ENCODE results near the gene WNT4. TPM values are rescaled to one million over a fixed set of nuclear protein-coding genes. Genes with fewer than 3 reads are reported as not detected.

The WNT4 gene
- total RNA-seq, 5 donors from 2014 or later (not counting 1 experiment from before 2014, with no cell fraction given), result not detected

- Histone ChIP-seq H3K4me1 (ENCODE audit: control insufficient read depth in 1 of 2, extremely low read depth in 1 of 2, insufficient read depth in 2 of 2, low read length in 2 of 2) (peaks cover 30 to 54% of the 10 kb centered on the region in 2 experiments), H3K4me3 (ENCODE audit: control insufficient read depth in 1 of 2, extremely low read depth in 1 of 2, low read length in 1 of 2) (no peak overlapping the region), H3K36me3 (ENCODE audit: control insufficient read depth in 2 of 2, extremely low read depth in 1 of 2, insufficient read depth in 1 of 2, low read length in 1 of 2) (peaks cover 9 to 36% of the 10 kb centered on the region in 2 donors), H3K27me3 (replicated peaks in 1 of 2; ENCODE audit: control insufficient read depth in 2 of 2, extremely low read depth in 1 of 2, insufficient read depth in 2 of 2, low read length in 1 of 2) (no peaks in the 10 kb centered on the region), H3K9me3 (no peaks in the 10 kb centered on the region), H3K27ac (ENCODE audit: low read length) (no peak overlapping the region)
- Mint-ChIP-seq H3K27ac (peak overlapping the region in 1 of 2 donors; percentile 39), H3K4me3 (no peak overlapping the region), H3K4me1 (peaks cover 88 to 93% (median 92%) of the 10 kb centered on the region in 3 donors), H3K27me3 (no peaks in the 10 kb centered on the region), H3K36me3 (peaks cover 38% of the 10 kb centered on the region), H3K9me3 (no peaks in the 10 kb centered on the region)
- ATAC-seq (replicated peaks in 1 of 4), result no peak
- CTCF ChIA-PET, result no interaction called here
- no peak for DNase-seq
- POLR2A ChIA-PET, result no interaction called here
- WGBS (ENCODE audit: insufficient coverage), result 100% methylated on average over 2 of the region's 8 CpGs
These were observed 40.9 kb downstream of the WNT4 start for GRCh38 chr1:22101995-22102394.

- Mint-ChIP-seq H3K27ac (peak overlapping the region; percentile 40 to 85), H3K4me3 (no peak overlapping the region), H3K9me3 (no peaks in the 10 kb centered on the region), H3K36me3 (peaks cover 40% of the 10 kb centered on the region), H3K27me3 (no peaks in the 10 kb centered on the region), H3K4me1 (peaks cover 80 to 91% (median 91%) of the 10 kb centered on the region in 3 donors)
- ATAC-seq (replicated peaks in 1 of 4) (no peak), DNase-seq (no peak)
- no peak overlapping the region for H3K4me3 ChIP-seq (ENCODE audit: control insufficient read depth in 1 of 2, extremely low read depth in 1 of 2, low read length in 1 of 2)
- H3K4me1 ChIP-seq (ENCODE audit: control insufficient read depth in 1 of 2, extremely low read depth in 1 of 2, insufficient read depth in 2 of 2, low read length in 2 of 2), result peaks cover 25 to 51% of the 10 kb centered on the region in 2 experiments
- H3K27me3 ChIP-seq (replicated peaks in 1 of 2; ENCODE audit: control insufficient read depth in 2 of 2, extremely low read depth in 1 of 2, insufficient read depth in 2 of 2, low read length in 1 of 2), result no peaks in the 10 kb centered on the region
- ChIA-PET POLR2A (no interaction called here), CTCF (interaction anchor here in 1 of 2 donors (0.7 to 1.3 kb wide), 2 partner anchors 82 to 440 kb away, joined by 3 to 4 read pairs; no protein-coding TSS in a partner anchor)
- no peaks in the 10 kb centered on the region for H3K9me3 ChIP-seq
- H3K27ac ChIP-seq (ENCODE audit: low read length), result no peak overlapping the region
- no CpG with 5 or more reads among the region's 1 CpG for WGBS (ENCODE audit: insufficient coverage)
- peaks cover 2 to 37% of the 10 kb centered on the region in 2 donors for H3K36me3 ChIP-seq (ENCODE audit: control insufficient read depth in 2 of 2, extremely low read depth in 1 of 2, insufficient read depth in 1 of 2, low read length in 1 of 2)
These were observed 41.7 kb downstream of the WNT4 start for GRCh38 chr1:22101199-22101598.

- H3K4me3 ChIP-seq (ENCODE audit: control insufficient read depth in 1 of 2, extremely low read depth in 1 of 2, low read length in 1 of 2), result no peak overlapping the region
- ATAC-seq (replicated peaks in 1 of 4), result no peak
- Mint-ChIP-seq H3K4me1 (peaks cover 72 to 85% (median 83%) of the 10 kb centered on the region in 3 donors), H3K4me3 (no peak overlapping the region), H3K27me3 (no peaks in the 10 kb centered on the region), H3K27ac (peak overlapping the region; percentile 58 to 85), H3K36me3 (peaks cover 33% of the 10 kb centered on the region), H3K9me3 (no peaks in the 10 kb centered on the region)
- ChIA-PET POLR2A (interaction anchor here in 1 of 2 donors (0.7 kb wide), 1 partner anchor 69 kb away, joined by 8 read pairs; no protein-coding TSS in a partner anchor), CTCF (interaction anchor here (0.6 to 1.3 kb wide), 3 partner anchors 10 to 81 kb away, joined by 3 read pairs; no protein-coding TSS in a partner anchor)
- no peak for DNase-seq
- WGBS (ENCODE audit: insufficient coverage), result 95% methylated on average over 2 of the region's 3 CpGs
- no peaks in the 10 kb centered on the region for H3K27me3 ChIP-seq (replicated peaks in 1 of 2; ENCODE audit: control insufficient read depth in 2 of 2, extremely low read depth in 1 of 2, insufficient read depth in 2 of 2, low read length in 1 of 2)
- H3K36me3 ChIP-seq (ENCODE audit: control insufficient read depth in 2 of 2, extremely low read depth in 1 of 2, insufficient read depth in 1 of 2, low read length in 1 of 2), result peaks cover 0 to 47% of the 10 kb centered on the region in 2 donors
- H3K27ac ChIP-seq (ENCODE audit: low read length), result no peak overlapping the region
- no peaks in the 10 kb centered on the region for H3K9me3 ChIP-seq
- peaks cover 18 to 44% of the 10 kb centered on the region in 2 experiments for H3K4me1 ChIP-seq (ENCODE audit: control insufficient read depth in 1 of 2, extremely low read depth in 1 of 2, insufficient read depth in 2 of 2, low read length in 2 of 2)
These were observed 42.7 kb downstream of the WNT4 start for GRCh38 chr1:22100168-22100567.

- H3K36me3 ChIP-seq (ENCODE audit: control insufficient read depth in 2 of 2, extremely low read depth in 1 of 2, insufficient read depth in 1 of 2, low read length in 1 of 2), result peaks cover 0 to 57% of the 10 kb centered on the region in 2 donors
- ATAC-seq (replicated peaks in 1 of 4), result no peak
- no peaks in the 10 kb centered on the region for H3K9me3 ChIP-seq
- H3K27ac ChIP-seq (ENCODE audit: low read length), result no peak overlapping the region
- DNase-seq, result no peak
- 100% methylated on average over 3 of the region's 10 CpGs for WGBS (ENCODE audit: insufficient coverage)
- H3K4me3 ChIP-seq (ENCODE audit: control insufficient read depth in 1 of 2, extremely low read depth in 1 of 2, low read length in 1 of 2), result no peak overlapping the region
- no peak overlapping the region for H3K4me3 Mint-ChIP-seq
- ChIA-PET POLR2A (no interaction called here), CTCF (interaction anchor here in 1 of 2 donors (0.6 kb wide), 1 partner anchor 68 kb away, joined by 3 read pairs; no protein-coding TSS in a partner anchor)
- peaks cover 65 to 80% (median 76%) of the 10 kb centered on the region in 3 donors for H3K4me1 Mint-ChIP-seq
- peak overlapping the region; percentile 45 to 65 for H3K27ac Mint-ChIP-seq
- no peaks in the 10 kb centered on the region for H3K27me3 Mint-ChIP-seq
- no peaks in the 10 kb centered on the region for H3K9me3 Mint-ChIP-seq
- peaks cover 34% of the 10 kb centered on the region for H3K36me3 Mint-ChIP-seq
- no peaks in the 10 kb centered on the region for H3K27me3 ChIP-seq (replicated peaks in 1 of 2; ENCODE audit: control insufficient read depth in 2 of 2, extremely low read depth in 1 of 2, insufficient read depth in 2 of 2, low read length in 1 of 2)
- H3K4me1 ChIP-seq (ENCODE audit: control insufficient read depth in 1 of 2, extremely low read depth in 1 of 2, insufficient read depth in 2 of 2, low read length in 2 of 2), result peaks cover 11 to 30% of the 10 kb centered on the region in 2 experiments
These were observed 44.1 kb downstream of the WNT4 start for GRCh38 chr1:22098752-22099151.

GRCh38 chr1:22096463-22096862 lies 46.4 kb downstream of the WNT4 start:
- ATAC-seq (replicated peaks in 1 of 4), result no peak
- DNase-seq, result no peak
- Histone ChIP-seq H3K9me3 (no peaks in the 10 kb centered on the region), H3K27me3 (replicated peaks in 1 of 2; ENCODE audit: control insufficient read depth in 2 of 2, extremely low read depth in 1 of 2, insufficient read depth in 2 of 2, low read length in 1 of 2) (no peaks in the 10 kb centered on the region), H3K4me1 (ENCODE audit: control insufficient read depth in 1 of 2, extremely low read depth in 1 of 2, insufficient read depth in 2 of 2, low read length in 2 of 2) (peaks cover 5 to 17% of the 10 kb centered on the region in 2 experiments), H3K27ac (ENCODE audit: low read length) (no peak overlapping the region), H3K36me3 (ENCODE audit: control insufficient read depth in 2 of 2, extremely low read depth in 1 of 2, insufficient read depth in 1 of 2, low read length in 1 of 2) (peaks cover 0 to 70% of the 10 kb centered on the region in 2 donors), H3K4me3 (ENCODE audit: control insufficient read depth in 1 of 2, extremely low read depth in 1 of 2, low read length in 1 of 2) (no peak overlapping the region)
- ChIA-PET POLR2A (no interaction called here), CTCF (no interaction called here)
- H3K27me3 Mint-ChIP-seq, result no peaks in the 10 kb centered on the region
- H3K36me3 Mint-ChIP-seq, result peaks cover 31% of the 10 kb centered on the region
- H3K9me3 Mint-ChIP-seq, result no peaks in the 10 kb centered on the region
- 93% methylated on average over 3 of the region's 3 CpGs for WGBS (ENCODE audit: insufficient coverage)
- H3K4me3 Mint-ChIP-seq, result no peak overlapping the region
- H3K4me1 Mint-ChIP-seq, result peaks cover 65 to 78% (median 73%) of the 10 kb centered on the region in 3 donors
- H3K27ac Mint-ChIP-seq, result peak overlapping the region in 1 of 2 donors; percentile 16

- no peaks in the 10 kb centered on the region for H3K27me3 Mint-ChIP-seq
- DNase-seq, result no peak
- H3K4me3 ChIP-seq (ENCODE audit: control insufficient read depth in 1 of 2, extremely low read depth in 1 of 2, low read length in 1 of 2), result no peak overlapping the region
- H3K36me3 Mint-ChIP-seq, result peaks cover 34% of the 10 kb centered on the region
- WGBS (ENCODE audit: insufficient coverage), result no CpG with 5 or more reads among the region's 5 CpGs
- ATAC-seq (replicated peaks in 1 of 4), result no peak
- no peak overlapping the region for H3K4me3 Mint-ChIP-seq
- peaks cover 0 to 73% of the 10 kb centered on the region in 2 donors for H3K36me3 ChIP-seq (ENCODE audit: control insufficient read depth in 2 of 2, extremely low read depth in 1 of 2, insufficient read depth in 1 of 2, low read length in 1 of 2)
- H3K4me1 ChIP-seq (ENCODE audit: control insufficient read depth in 1 of 2, extremely low read depth in 1 of 2, insufficient read depth in 2 of 2, low read length in 2 of 2), result peaks cover 8 to 16% of the 10 kb centered on the region in 2 experiments
- H3K27ac Mint-ChIP-seq, result peak overlapping the region in 1 of 2 donors; percentile 16
- no peaks in the 10 kb centered on the region for H3K27me3 ChIP-seq (replicated peaks in 1 of 2; ENCODE audit: control insufficient read depth in 2 of 2, extremely low read depth in 1 of 2, insufficient read depth in 2 of 2, low read length in 1 of 2)
- peaks cover 65 to 77% (median 73%) of the 10 kb centered on the region in 3 donors for H3K4me1 Mint-ChIP-seq
- H3K9me3 Mint-ChIP-seq, result no peaks in the 10 kb centered on the region
- ChIA-PET CTCF (no interaction called here), POLR2A (interaction anchor here in 1 of 2 donors (0.7 kb wide), 1 partner anchor 15 kb away, joined by 3 read pairs; no protein-coding TSS in a partner anchor)
- H3K27ac ChIP-seq (ENCODE audit: low read length), result no peak overlapping the region
- no peaks in the 10 kb centered on the region for H3K9me3 ChIP-seq
These were observed 46.9 kb downstream of the WNT4 start for GRCh38 chr1:22096036-22096435.

Data from T-cell (primary cell).